Endodermal cell (in vitro differentiated cells): Measurements from ENCODE around the gene PELI1. TPM values are rescaled to one million over a fixed set of nuclear protein-coding genes. Genes with fewer than 3 reads are reported as not detected.

Experiments
- DNase-seq: peaks from one replicate; pipeline ENCODE4 v3.0.0-alpha.2; 2017
- H3K27ac ChIP-seq: 2 replicates; pipeline ENCODE4 v1.5.1; 2013; ENCODE audit warnings: mild to moderate bottlenecking, low read depth, low read length, moderate library complexity
- H3K27me3 ChIP-seq: 2 replicates; pipeline ENCODE4 v1.6.1; 2013; ENCODE audit warnings: mild to moderate bottlenecking, low read length, moderate library complexity; ENCODE audit not compliant: insufficient read depth, control insufficient read depth, poor library complexity, severe bottlenecking
- H3K36me3 ChIP-seq: 2 replicates; pipeline ENCODE4 v1.7.0; 2013; ENCODE audit warnings: mild to moderate bottlenecking, low read length, moderate library complexity; ENCODE audit not compliant: control insufficient read depth, insufficient read depth
- H3K4me1 ChIP-seq: one replicate; pipeline ENCODE4 v1.7.0; 2013; ENCODE audit warnings: low read length; ENCODE audit not compliant: control insufficient read depth, insufficient read depth
- H3K4me3 ChIP-seq: 2 replicates; pipeline ENCODE4 v1.5.1; 2013; ENCODE audit warnings: mild to moderate bottlenecking, low read length, moderate library complexity
- H3K9ac ChIP-seq: 2 replicates; pipeline ENCODE4 v1.6.1; 2013; ENCODE audit warnings: mild to moderate bottlenecking, low read length, moderate library complexity; ENCODE audit not compliant: poor library complexity, severe bottlenecking; ENCODE audit errors: extremely low read depth
- H3K9me3 ChIP-seq: 2 replicates; pipeline ENCODE4 v1.6.1; 2013; ENCODE audit warnings: mild to moderate bottlenecking, low read length, moderate library complexity; ENCODE audit not compliant: control insufficient read depth
- H3K27ac Mint-ChIP-seq: 2 replicates; pipeline ENCODE4 v1.8.0; 2020; ENCODE audit warnings: mixed read lengths
- H3K27me3 Mint-ChIP-seq: 2 replicates; pipeline ENCODE4 v1.8.0; 2021; ENCODE audit warnings: mild to moderate bottlenecking, mixed read lengths; ENCODE audit not compliant: insufficient read depth
- H3K36me3 Mint-ChIP-seq: 2 replicates; pipeline ENCODE4 v1.8.0; 2020; ENCODE audit warnings: low read depth, mixed read lengths
- H3K4me1 Mint-ChIP-seq: 2 replicates; pipeline ENCODE4 v1.8.0; 2020; ENCODE audit warnings: mixed read lengths
- H3K4me3 Mint-ChIP-seq: 2 replicates; pipeline ENCODE4 v1.8.0; 2020; ENCODE audit warnings: mild to moderate bottlenecking, moderate library complexity, mixed read lengths
- H3K9me3 Mint-ChIP-seq: 2 replicates; pipeline ENCODE4 v1.8.0; 2020; ENCODE audit warnings: mild to moderate bottlenecking, mixed read lengths
- CTCF ChIP-seq: fragments of 200-600 bp; sonication (generic); conservative IDR thresholded peaks from 2 replicates; pipeline ENCODE4 v1.5.0; 2021; ENCODE audit warnings: antibody characterized with exemption, mild to moderate bottlenecking
- WGBS, 2 experiments: methylation state at CpG; one replicate each; pipeline versions ENCODE4 v1.1.5 to v1.1.7; 2013; ENCODE audit warnings: missing lambda C conversion rate in 2 of 2, mixed read lengths in 1 of 2; ENCODE audit not compliant: insufficient coverage in 1 of 2, insufficient read length in 1 of 2; 5-methylcytosine and 5-hydroxymethylcytosine counted together
- total RNA-seq, 2 donors: library from RNA; stranded (reverse); fragmentation: NEBNext Ultra II Directional in 1 of 2; extraction: Animal tissue kit (Norgen Biotek cat#: 25700) in 1 of 2; gene quantifications; 2 replicates in 1 of 2; 3 replicates in 1 of 2; pipeline ENCODE4 v1.2.1, GENCODE V29; 2021

PELI1 gene
- total RNA-seq, 2 donors from 2014 or later, result 178 to 184 TPM

GRCh38 chr2:64092502-64092901 is 51.7 kb downstream of the PELI1 start:
- 83% methylated on average over 3 of the region's 4 CpGs; no CpG with 5 or more reads in 1 of the 2 experiments for WGBS, 2 experiments
- H3K36me3 Mint-ChIP-seq, result peaks cover 71% of the 10 kb centered on the region
- H3K4me3 Mint-ChIP-seq, result no peak overlapping the region
- no peaks in the 10 kb centered on the region for H3K27me3 Mint-ChIP-seq
- Histone ChIP-seq H3K4me1 (no peaks in the 10 kb centered on the region), H3K4me3 (no peak overlapping the region), H3K27me3 (no peaks in the 10 kb centered on the region), H3K27ac (no peak overlapping the region), H3K36me3 (peaks cover 72% of the 10 kb centered on the region), H3K9ac (no peak overlapping the region), H3K9me3 (peaks cover 8% of the 10 kb centered on the region)
- peaks cover 25% of the 10 kb centered on the region for H3K4me1 Mint-ChIP-seq
- no peak overlapping the region for H3K27ac Mint-ChIP-seq
- H3K9me3 Mint-ChIP-seq, result no peaks in the 10 kb centered on the region
- DNase-seq, result no peak
- no peak for TF ChIP-seq CTCF

DNA sequence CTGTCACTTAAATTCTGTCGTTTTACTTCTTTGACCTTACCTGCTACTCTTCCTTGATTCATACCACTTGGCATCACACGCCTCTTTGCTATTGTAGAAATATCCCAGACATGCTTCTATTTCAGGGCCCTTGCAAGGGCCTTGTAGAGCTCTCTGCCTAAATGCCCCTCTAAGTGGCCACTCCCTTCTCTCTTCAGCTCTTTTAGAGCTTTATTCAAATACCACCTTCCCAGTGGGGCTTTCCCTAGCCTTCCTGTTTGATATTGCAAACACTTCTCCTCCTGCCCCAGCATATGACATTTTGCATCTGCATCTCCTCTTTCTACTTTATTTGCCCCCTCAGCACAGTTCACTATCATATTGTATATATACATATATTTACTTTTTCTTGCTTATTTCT is 54.0 kb downstream of the PELI1 start:
- Histone ChIP-seq H3K36me3 (peaks cover 50% of the 10 kb centered on the region), H3K27me3 (no peaks in the 10 kb centered on the region), H3K9ac (no peak overlapping the region), H3K4me1 (no peaks in the 10 kb centered on the region), H3K27ac (no peak overlapping the region), H3K9me3 (no peaks in the 10 kb centered on the region), H3K4me3 (no peak overlapping the region)
- no peaks in the 10 kb centered on the region for H3K27me3 Mint-ChIP-seq
- H3K27ac Mint-ChIP-seq, result peak overlapping the region; percentile 29
- peaks cover 41% of the 10 kb centered on the region for H3K4me1 Mint-ChIP-seq
- no peak for DNase-seq
- H3K36me3 Mint-ChIP-seq, result peaks cover 51% of the 10 kb centered on the region
- 91 to 100% methylated on average over 1 to 2 of the region's 2 CpGs for WGBS, 2 experiments
- no peaks in the 10 kb centered on the region for H3K9me3 Mint-ChIP-seq
- TF ChIP-seq CTCF, result no peak
- no peak overlapping the region for H3K4me3 Mint-ChIP-seq

GRCh38 chr2:64086347-64087082 is 57.7 kb downstream of the PELI1 start:
- Mint-ChIP-seq H3K36me3 (peaks cover 26% of the 10 kb centered on the region), H3K27me3 (no peaks in the 10 kb centered on the region), H3K4me3 (no peak overlapping the region), H3K4me1 (peaks cover 62% of the 10 kb centered on the region), H3K27ac (peak overlapping the region; percentile 87), H3K9me3 (no peaks in the 10 kb centered on the region)
- WGBS, 2 experiments, result 84% methylated on average over 5 to 6 of the region's 6 CpGs
- H3K36me3 ChIP-seq, result peaks cover 13% of the 10 kb centered on the region
- peak overlapping the region; percentile 35 for H3K4me3 ChIP-seq
- peak overlapping the region; percentile 16 for H3K27ac ChIP-seq
- H3K27me3 ChIP-seq, result no peaks in the 10 kb centered on the region
- no peak for TF ChIP-seq CTCF
- H3K4me1 ChIP-seq, result peaks cover 7% of the 10 kb centered on the region
- H3K9me3 ChIP-seq, result no peaks in the 10 kb centered on the region
- no peak for DNase-seq
- H3K9ac ChIP-seq, result no peak overlapping the region
